ENCODE measurements around the gene FAM222A. TPM values are rescaled to one million over a fixed set of nuclear protein-coding genes. Genes with fewer than 3 reads are reported as not detected.

Gene FAM222A
- total RNA-seq, 1 donor from 2014 or later: 2.5 TPM

- peaks cover 46% of the 10 kb centered on the region for H3K4me1 Mint-ChIP-seq
- peaks cover 22% of the 10 kb centered on the region for H3K27me3 ChIP-seq
- peaks cover 15% of the 10 kb centered on the region for H3K27me3 Mint-ChIP-seq (ENCODE audit: insufficient read depth, low read depth)
- H3K79me2 ChIP-seq (ENCODE audit: low read depth): no peaks in the 10 kb centered on the region
- H3K4me2 ChIP-seq: peak overlapping the region; percentile 61
- H3K9me3 ChIP-seq (ENCODE audit: low read depth): no peaks in the 10 kb centered on the region
- H3K9ac ChIP-seq: no peak overlapping the region
- H3K4me1 ChIP-seq: peaks cover 30% of the 10 kb centered on the region
- no peak overlapping the region for H3K4me3 ChIP-seq
- H3K9me3 Mint-ChIP-seq: no peaks in the 10 kb centered on the region
- no peaks in the 10 kb centered on the region for H3K36me3 Mint-ChIP-seq
- H2AFZ ChIP-seq (replicated peaks): no peak overlapping the region
- peak overlapping the region; percentile 75 for H3K27ac Mint-ChIP-seq
- no peak for DNase-seq (ENCODE audit: low spot score)
- no peak for TF ChIP-seq EZH2phosphoT487 (IDR thresholded peaks at IDR 0.05)
- no peak for TF ChIP-seq CTCF (IDR thresholded peaks at IDR 0.05)
- TF ChIP-seq EZH2 (IDR thresholded peaks at IDR 0.05): no peak
- H3F3A ChIP-seq (ENCODE audit: low read depth): peaks cover 30% of the 10 kb centered on the region
- H3K36me3 ChIP-seq: no peaks in the 10 kb centered on the region
- no peaks in the 10 kb centered on the region for H4K20me1 ChIP-seq (ENCODE audit: low read depth)
- H3K4me3 Mint-ChIP-seq: peak overlapping the region; percentile 16
- H3K27ac ChIP-seq: no peak overlapping the region
Measured at GRCh38 chr12:109707470-109707821, 6.2 kb upstream of the FAM222A start.

- Histone ChIP-seq H3K4me3 (no peak overlapping the region), H4K20me1 (ENCODE audit: low read depth) (no peaks in the 10 kb centered on the region), H3K36me3 (no peaks in the 10 kb centered on the region), H3K9ac (no peak overlapping the region), H2AFZ (replicated peaks) (no peak overlapping the region), H3K79me2 (ENCODE audit: low read depth) (no peaks in the 10 kb centered on the region), H3F3A (ENCODE audit: low read depth) (peaks cover 30% of the 10 kb centered on the region), H3K4me2 (no peak overlapping the region), H3K9me3 (ENCODE audit: low read depth) (no peaks in the 10 kb centered on the region), H3K27ac (no peak overlapping the region), H3K27me3 (peaks cover 29% of the 10 kb centered on the region), H3K4me1 (peaks cover 30% of the 10 kb centered on the region)
- no peak overlapping the region for H3K27ac Mint-ChIP-seq
- H3K4me1 Mint-ChIP-seq: peaks cover 46% of the 10 kb centered on the region
- no peaks in the 10 kb centered on the region for H3K9me3 Mint-ChIP-seq
- TF ChIP-seq EZH2phosphoT487 (IDR thresholded peaks at IDR 0.05) (no peak), CTCF (IDR thresholded peaks at IDR 0.05) (no peak), EZH2 (IDR thresholded peaks at IDR 0.05) (no peak)
- peak overlapping the region; percentile 21 for H3K4me3 Mint-ChIP-seq
- no peak for DNase-seq (ENCODE audit: low spot score)
- no peaks in the 10 kb centered on the region for H3K36me3 Mint-ChIP-seq
- H3K27me3 Mint-ChIP-seq (ENCODE audit: insufficient read depth, low read depth): peaks cover 13% of the 10 kb centered on the region
Measured at GRCh38 chr12:109708939-109709338, 4.7 kb upstream of the FAM222A start.

- H3K4me3 Mint-ChIP-seq: peak overlapping the region; percentile 35
- H3K36me3 Mint-ChIP-seq: no peaks in the 10 kb centered on the region
Measured at GRCh38 chr12:109709401-109709991, 4.1 kb upstream of the FAM222A start.

More at GRCh38 chr12:109709401-109709991, 4.1 kb upstream of the FAM222A start:
- no peak overlapping the region for H3K4me3 ChIP-seq
- no peak for DNase-seq (ENCODE audit: low spot score)
- Mint-ChIP-seq H3K27me3 (ENCODE audit: insufficient read depth, low read depth) (peaks cover 13% of the 10 kb centered on the region), H3K27ac (peak overlapping the region; percentile 4), H3K4me1 (peaks cover 46% of the 10 kb centered on the region), H3K9me3 (no peaks in the 10 kb centered on the region)
- no peak overlapping the region for H3K4me2 ChIP-seq
- H3K36me3 ChIP-seq: no peaks in the 10 kb centered on the region
- peaks cover 34% of the 10 kb centered on the region for H3F3A ChIP-seq (ENCODE audit: low read depth)
- H3K9ac ChIP-seq: peak overlapping the region; percentile 4
- no peak overlapping the region for H3K27ac ChIP-seq
- H4K20me1 ChIP-seq (ENCODE audit: low read depth): no peaks in the 10 kb centered on the region
- H3K4me1 ChIP-seq: peaks cover 30% of the 10 kb centered on the region
- H3K9me3 ChIP-seq (ENCODE audit: low read depth): no peaks in the 10 kb centered on the region
- H2AFZ ChIP-seq (replicated peaks): no peak overlapping the region
- H3K79me2 ChIP-seq (ENCODE audit: low read depth): no peaks in the 10 kb centered on the region
- peaks cover 30% of the 10 kb centered on the region for H3K27me3 ChIP-seq
- TF ChIP-seq CTCF (IDR thresholded peaks at IDR 0.05) (no peak), EZH2phosphoT487 (IDR thresholded peaks at IDR 0.05) (no peak)
